Measurements from ENCODE around the gene CHIC1. TPM values are rescaled to one million over a fixed set of nuclear protein-coding genes. Genes with fewer than 3 reads are reported as not detected.
"Not testable (repeated sequence)": the region's sequence is repeated elsewhere in the genome, so short reads cannot be mapped to it uniquely, and the experiment has no call there.

CHIC1 gene
- total RNA-seq, 1 donor = 12.3 TPM

- Histone ChIP-seq H3K9me3 (ENCODE audit: low read depth, low read length) (no peaks in the 10 kb centered on the region), H3K27me3 (ENCODE audit: insufficient read depth, low read length) (peaks cover 8% of the 10 kb centered on the region), H3K27ac (ENCODE audit: low read depth, low read length) (no peak overlapping the region), H3K4me2 (ENCODE audit: insufficient read depth, low read length) (no peak overlapping the region), H3K4me1 (ENCODE audit: insufficient read depth, low read length) (no peaks in the 10 kb centered on the region), H4K20me1 (ENCODE audit: insufficient read depth, low read length) (no peaks in the 10 kb centered on the region), H3K79me2 (ENCODE audit: insufficient read depth, low read length) (no peaks in the 10 kb centered on the region), H3K4me3 (ENCODE audit: insufficient read depth, low read length) (no peak overlapping the region), H3K36me3 (ENCODE audit: insufficient read depth, low read length) (no peaks in the 10 kb centered on the region), H2AFZ (ENCODE audit: low read length) (no peak overlapping the region)
- TF ChIP-seq CTCF (IDR thresholded peaks at IDR 0.05; ENCODE audit: extremely low read depth, low read depth, low read length) = no peak
- no peak for DNase-seq (ENCODE audit: insufficient read length, low spot score, missing footprints)
Observed at GRCh38 chrX:73681408-73681807, 118.4 kb downstream of the CHIC1 start.

- H3K36me3 ChIP-seq (ENCODE audit: insufficient read depth, low read length) = no peaks in the 10 kb centered on the region
- no peak overlapping the region for H3K4me3 ChIP-seq (ENCODE audit: insufficient read depth, low read length)
- H3K4me1 ChIP-seq (ENCODE audit: insufficient read depth, low read length) = no peaks in the 10 kb centered on the region
- H2AFZ ChIP-seq (ENCODE audit: low read length) = no peak overlapping the region
- DNase-seq (ENCODE audit: insufficient read length, low spot score, missing footprints) = no peak
- no peak for TF ChIP-seq CTCF (IDR thresholded peaks at IDR 0.05; ENCODE audit: extremely low read depth, low read depth, low read length)
- no peaks in the 10 kb centered on the region for H3K9me3 ChIP-seq (ENCODE audit: low read depth, low read length)
- H3K27ac ChIP-seq (ENCODE audit: low read depth, low read length) = no peak overlapping the region
- no peaks in the 10 kb centered on the region for H3K79me2 ChIP-seq (ENCODE audit: insufficient read depth, low read length)
- H3K4me2 ChIP-seq (ENCODE audit: insufficient read depth, low read length) = no peak overlapping the region
- no peaks in the 10 kb centered on the region for H4K20me1 ChIP-seq (ENCODE audit: insufficient read depth, low read length)
- H3K27me3 ChIP-seq (ENCODE audit: insufficient read depth, low read length) = peaks cover 13% of the 10 kb centered on the region
Observed at GRCh38 chrX:73683236-73683859, 120.4 kb downstream of the CHIC1 start.

- H3K4me3 ChIP-seq (ENCODE audit: insufficient read depth, low read length); H3K36me3 ChIP-seq (ENCODE audit: insufficient read depth, low read length); H3K4me1 ChIP-seq (ENCODE audit: insufficient read depth, low read length); H2AFZ ChIP-seq (ENCODE audit: low read length); DNase-seq (ENCODE audit: insufficient read length, low spot score, missing footprints); H3K4me2 ChIP-seq (ENCODE audit: insufficient read depth, low read length); H3K9me3 ChIP-seq (ENCODE audit: low read depth, low read length); H3K27me3 ChIP-seq (ENCODE audit: insufficient read depth, low read length); H3K27ac ChIP-seq (ENCODE audit: low read depth, low read length); H3K79me2 ChIP-seq (ENCODE audit: insufficient read depth, low read length); H4K20me1 ChIP-seq (ENCODE audit: insufficient read depth, low read length): not testable (repeated sequence)
Observed at GRCh38 chrX:73707014-73707413, 144.0 kb downstream of the CHIC1 start.

- Histone ChIP-seq H3K4me2 (ENCODE audit: insufficient read depth, low read length) (no peak overlapping the region), H3K9me3 (ENCODE audit: low read depth, low read length) (no peaks in the 10 kb centered on the region), H3K36me3 (ENCODE audit: insufficient read depth, low read length) (no peaks in the 10 kb centered on the region), H3K79me2 (ENCODE audit: insufficient read depth, low read length) (no peaks in the 10 kb centered on the region), H3K27me3 (ENCODE audit: insufficient read depth, low read length) (peaks cover 6% of the 10 kb centered on the region), H2AFZ (ENCODE audit: low read length) (no peak overlapping the region), H3K27ac (ENCODE audit: low read depth, low read length) (no peak overlapping the region), H3K4me1 (ENCODE audit: insufficient read depth, low read length) (no peaks in the 10 kb centered on the region), H3K4me3 (ENCODE audit: insufficient read depth, low read length) (no peak overlapping the region), H4K20me1 (ENCODE audit: insufficient read depth, low read length) (no peaks in the 10 kb centered on the region)
- no peak for TF ChIP-seq CTCF (IDR thresholded peaks at IDR 0.05; ENCODE audit: extremely low read depth, low read depth, low read length)
- DNase-seq (ENCODE audit: insufficient read length, low spot score, missing footprints) = no peak
Observed at GRCh38 chrX:73728602-73729001, 165.6 kb downstream of the CHIC1 start.

Other genes with a start within 250 kb of the CHIC1 start
- not detected in 2 replicates for gene CDX4, start 116.1 kb upstream of the CHIC1 start, total RNA-seq

All from osteoblast (primary cell).